Epithelial cell of esophagus (primary cell): Measurements from ENCODE around the gene AMELY.

Experiments
- DNase-seq: peaks from one replicate; pipeline ENCODE4 v3.0.0; 2010; ENCODE audit warnings: low read depth
- H3K4me3 ChIP-seq: 2 replicates; pipeline ENCODE4 v1.5.1; 2011; ENCODE audit warnings: mild to moderate bottlenecking, low read length, control low read depth
- CTCF ChIP-seq: IDR thresholded peaks from 2 replicates; pipeline ENCODE4 v1.5.1; 2011; ENCODE audit warnings: low read depth, mild to moderate bottlenecking, low read length, control low read depth, inconsistent platforms; ENCODE audit not compliant: insufficient read depth; ENCODE audit errors: missing control alignments

Gene AMELY, protein sequence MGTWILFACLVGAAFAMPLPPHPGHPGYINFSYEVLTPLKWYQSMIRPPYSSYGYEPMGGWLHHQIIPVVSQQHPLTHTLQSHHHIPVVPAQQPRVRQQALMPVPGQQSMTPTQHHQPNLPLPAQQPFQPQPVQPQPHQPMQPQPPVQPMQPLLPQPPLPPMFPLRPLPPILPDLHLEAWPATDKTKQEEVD

DNA sequence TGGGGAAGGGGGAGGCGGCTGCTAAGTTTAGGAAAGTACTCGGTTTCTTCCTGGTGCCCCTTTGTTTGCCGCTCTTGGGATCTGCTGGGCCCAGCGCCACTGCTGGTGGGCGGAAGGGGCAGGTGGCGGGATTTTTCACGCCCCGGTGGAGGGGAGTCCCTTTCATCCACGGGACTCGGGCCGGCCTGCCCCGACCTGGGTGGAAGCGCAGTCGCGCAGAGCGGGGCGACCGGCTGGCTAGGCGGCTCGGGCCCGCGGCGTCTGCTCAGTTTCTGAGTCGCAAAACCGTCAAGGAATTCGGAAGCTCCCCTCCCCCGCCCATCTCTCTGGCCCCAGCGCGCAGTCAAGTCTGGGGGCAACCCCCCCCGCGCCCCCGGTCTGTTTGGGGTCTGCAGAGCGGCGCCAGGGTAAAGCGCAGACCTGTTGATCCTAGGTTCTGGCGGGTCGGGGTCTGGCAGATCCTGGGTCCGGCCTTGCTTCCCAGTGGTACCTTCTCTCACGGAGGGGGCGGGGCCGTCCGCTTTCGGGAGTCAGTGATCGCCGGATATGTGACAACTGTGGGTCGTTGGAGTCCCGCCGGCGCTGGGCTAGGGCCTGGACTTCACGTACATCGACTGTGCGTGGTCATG is at the start of gene AMELY:
AMELY (minus strand) TSS at position 500 of the 629 bp plus-strand sequence. CDS start 39,144 bp downstream, outside the sequence.
- H3K4me3 ChIP-seq, result peak within 1 kb of the TSS; percentile 57
- no peak for DNase-seq
- no peak for TF ChIP-seq CTCF

- no peak for TF ChIP-seq CTCF
- DNase-seq, result peak; percentile 52
- no peak overlapping the region for H3K4me3 ChIP-seq
Observed at GRCh38 chrY:6949947-6950346, 38.4 kb upstream of the AMELY start.

DNA sequence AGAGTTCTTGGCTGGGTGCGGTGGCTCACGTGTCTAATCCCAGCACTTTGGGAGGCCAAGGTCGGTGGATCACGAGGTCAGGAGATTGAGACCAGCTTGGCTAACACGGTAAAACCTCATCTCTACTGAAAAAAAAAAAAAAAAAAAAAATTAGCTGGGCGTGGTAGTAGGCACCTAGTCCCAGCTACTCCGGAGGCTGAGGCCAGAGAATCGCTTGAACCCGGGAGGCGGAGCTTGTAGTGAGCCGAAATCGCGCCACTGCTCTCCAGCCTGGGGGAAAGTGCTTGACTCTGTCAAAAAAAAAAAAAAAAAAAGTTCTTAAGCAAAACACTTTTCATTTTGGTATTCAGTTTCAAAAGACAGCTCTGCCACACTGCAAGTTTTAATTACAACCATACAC is 36.8 kb upstream of the AMELY start:
- TF ChIP-seq CTCF, result no peak
- no peak for DNase-seq
- H3K4me3 ChIP-seq, result no peak overlapping the region

DNA sequence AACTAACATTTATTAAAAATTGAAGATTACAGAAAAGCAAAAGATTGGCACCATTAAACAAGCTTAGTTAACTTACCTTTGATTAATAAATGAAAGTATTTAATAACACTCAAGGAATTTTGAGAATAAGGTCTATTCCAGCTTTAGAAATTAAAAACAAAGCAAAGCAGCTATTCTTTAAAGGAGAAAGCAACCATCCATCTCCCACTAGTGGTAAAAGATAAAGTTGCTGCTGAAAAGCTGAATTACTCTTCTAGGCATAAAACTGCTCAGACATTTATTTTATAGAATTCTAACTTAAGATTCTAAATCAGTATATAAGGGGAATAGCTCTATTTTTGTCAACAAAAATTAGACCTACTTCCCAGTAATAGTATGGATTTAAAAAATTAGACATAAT is 36.1 kb upstream of the AMELY start:
- DNase-seq, result no peak
- peak; percentile 44 for TF ChIP-seq CTCF
- no peak overlapping the region for H3K4me3 ChIP-seq

GRCh38 chrY:6935497-6935896 is 23.9 kb upstream of the AMELY start:
- no peak for DNase-seq
- H3K4me3 ChIP-seq, result no peak overlapping the region
- TF ChIP-seq CTCF, result no peak

DNA sequence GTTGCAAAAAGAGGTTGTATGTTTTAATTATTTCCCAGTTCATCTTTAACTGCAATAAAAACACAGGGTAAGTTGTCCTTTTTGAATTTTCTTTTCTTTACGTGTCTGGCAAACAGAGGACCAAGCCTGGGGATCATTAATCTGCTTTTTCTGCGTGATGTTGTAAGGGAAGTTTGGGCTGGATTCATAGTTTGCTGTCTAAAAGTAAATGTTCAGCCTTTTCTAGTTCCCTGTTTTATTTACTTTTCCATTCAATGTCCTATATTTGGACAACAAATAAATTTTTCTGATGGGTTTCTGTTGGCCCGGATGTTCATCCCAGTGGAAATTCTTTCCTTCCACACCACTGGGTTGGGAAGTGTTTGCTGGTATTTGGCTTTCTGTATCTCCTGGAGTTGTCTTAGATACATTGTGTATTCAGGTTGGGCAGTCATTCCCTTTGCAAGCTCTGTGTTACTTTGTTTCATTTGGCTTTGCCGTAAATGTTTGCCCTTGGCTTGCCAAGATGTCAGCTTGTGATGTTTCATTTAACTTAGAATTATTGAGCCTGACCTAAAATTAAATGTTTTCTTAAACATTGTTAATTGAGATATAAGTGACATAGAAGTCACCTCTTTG is 20.3 kb upstream of the AMELY start:
- TF ChIP-seq CTCF, result no peak
- H3K4me3 ChIP-seq, result no peak overlapping the region
- no peak for DNase-seq

DNA sequence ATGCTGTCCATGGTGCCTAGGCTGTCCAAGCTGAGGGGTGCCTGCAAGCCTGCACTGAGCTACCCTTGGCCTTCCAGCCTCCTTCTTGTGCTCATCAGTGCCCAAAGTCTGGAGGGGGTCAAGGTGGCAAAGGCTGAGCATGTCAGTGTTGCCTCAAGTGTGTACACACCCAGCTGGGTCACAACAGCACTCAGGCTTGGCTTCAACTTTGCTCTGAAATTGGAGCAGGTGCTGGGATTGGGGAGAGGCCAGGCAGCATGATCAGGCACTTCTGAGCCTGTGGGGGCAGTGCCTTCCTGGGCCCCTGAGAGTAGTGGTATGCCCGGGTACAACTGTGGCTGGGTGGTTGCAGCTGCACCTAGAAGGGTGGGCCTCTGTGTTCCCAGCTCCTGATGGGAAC is 17.7 kb upstream of the AMELY start:
- DNase-seq, result no peak
- no peak overlapping the region for H3K4me3 ChIP-seq
- TF ChIP-seq CTCF, result no peak
